ENCODE measurements around the gene GRIK1. TPM values are rescaled to one million over a fixed set of nuclear protein-coding genes. Genes with fewer than 3 reads are reported as not detected.

Gene GRIK1
- total RNA-seq, 2 donors from 2014 or later, result 0.11 TPM; not detected in 1

- DNase-seq, result no peak
- H3K27me3 ChIP-seq, result no peaks in the 10 kb centered on the region
- no peaks in the 10 kb centered on the region for H3K36me3 ChIP-seq
- no peak overlapping the region for H3K9ac ChIP-seq (ENCODE audit: low read depth in 2 of 2, low read length in 2 of 2)
- TF ChIP-seq CTCF (IDR thresholded peaks at IDR 0.05), result no peak
- no peaks in the 10 kb centered on the region for H3K9me3 ChIP-seq
- no peaks in the 10 kb centered on the region for H3K4me1 ChIP-seq
- H3K4me3 ChIP-seq, result no peak overlapping the region
- intact Hi-C loops (cut with DNase I), result no loop called here
- no peak overlapping the region for H3K27ac ChIP-seq
These were observed 338.7 kb downstream of the GRIK1 start for GRCh38 chr21:29601047-29601446.

DNA sequence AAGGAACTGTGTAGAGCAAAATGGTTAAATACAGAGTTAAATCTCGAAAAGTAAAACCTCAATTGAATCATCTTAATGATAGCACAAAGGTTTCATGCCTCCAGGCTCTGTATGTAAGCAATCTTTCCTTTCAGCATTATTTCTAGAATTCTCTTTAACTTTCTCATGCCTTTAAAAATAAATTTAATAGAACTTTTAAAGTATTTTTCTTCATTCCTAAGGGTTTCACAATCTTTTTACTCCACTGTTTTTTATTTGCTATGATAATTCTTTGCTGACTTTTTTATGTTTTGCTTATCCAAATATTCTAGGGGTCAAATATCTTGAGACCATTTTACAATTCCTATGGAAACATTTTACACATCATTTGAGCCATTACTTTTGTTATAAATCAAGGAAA, 353.1 kb downstream of the GRIK1 start:
- H3K27me3 ChIP-seq, result no peaks in the 10 kb centered on the region
- H3K36me3 ChIP-seq, result no peaks in the 10 kb centered on the region
- no peak overlapping the region for H3K4me3 ChIP-seq
- no peaks in the 10 kb centered on the region for H3K9me3 ChIP-seq
- no peak for DNase-seq
- H3K27ac ChIP-seq, result no peak overlapping the region
- no peak for TF ChIP-seq CTCF (IDR thresholded peaks at IDR 0.05)
- intact Hi-C loops (cut with DNase I), result no loop called here
- no peak overlapping the region for H3K9ac ChIP-seq (ENCODE audit: low read depth in 2 of 2, low read length in 2 of 2)
- H3K4me1 ChIP-seq, result no peaks in the 10 kb centered on the region

- H3K9ac ChIP-seq (ENCODE audit: low read depth in 2 of 2, low read length in 2 of 2), result no peak overlapping the region
- TF ChIP-seq CTCF (IDR thresholded peaks at IDR 0.05), result no peak
- DNase-seq, result no peak
- no peak overlapping the region for H3K27ac ChIP-seq
- no peaks in the 10 kb centered on the region for H3K36me3 ChIP-seq
- intact Hi-C loops (cut with DNase I), result no loop called here
- no peak overlapping the region for H3K4me3 ChIP-seq
- H3K9me3 ChIP-seq, result no peaks in the 10 kb centered on the region
- H3K27me3 ChIP-seq, result no peaks in the 10 kb centered on the region
- no peaks in the 10 kb centered on the region for H3K4me1 ChIP-seq
These were observed 354.3 kb downstream of the GRIK1 start for GRCh38 chr21:29585462-29585861.

GRCh38 chr21:29583424-29583924, 356.3 kb downstream of the GRIK1 start:
- DNase-seq, result no peak
- Histone ChIP-seq H3K4me3 (no peak overlapping the region), H3K36me3 (no peaks in the 10 kb centered on the region), H3K4me1 (no peaks in the 10 kb centered on the region), H3K9ac (ENCODE audit: low read depth in 2 of 2, low read length in 2 of 2) (no peak overlapping the region), H3K27me3 (no peaks in the 10 kb centered on the region), H3K9me3 (no peaks in the 10 kb centered on the region), H3K27ac (no peak overlapping the region)
- intact Hi-C loops (cut with DNase I), result no loop called here
- no peak for TF ChIP-seq CTCF (IDR thresholded peaks at IDR 0.05)

DNA sequence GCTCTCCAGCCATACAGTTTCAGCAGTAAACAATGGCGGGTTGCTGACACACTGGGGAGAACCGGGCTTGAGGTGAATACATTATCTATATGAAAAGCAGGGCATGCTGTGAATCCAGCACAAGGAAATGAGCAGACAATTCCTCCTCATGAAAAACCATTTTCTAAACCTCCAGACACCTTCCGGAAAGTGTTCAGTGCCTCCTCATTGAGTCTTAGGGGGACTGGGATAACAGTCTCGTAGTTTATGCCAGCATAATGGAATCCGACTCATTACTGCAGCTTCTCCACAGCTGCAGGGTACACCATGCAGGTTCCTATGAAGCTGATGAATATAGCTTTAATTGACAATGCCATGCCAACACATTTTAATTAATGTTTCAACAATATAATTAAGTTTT, 356.9 kb downstream of the GRIK1 start:
- Histone ChIP-seq H3K27me3 (no peaks in the 10 kb centered on the region), H3K4me1 (no peaks in the 10 kb centered on the region), H3K4me3 (no peak overlapping the region), H3K9me3 (no peaks in the 10 kb centered on the region), H3K9ac (ENCODE audit: low read depth in 2 of 2, low read length in 2 of 2) (no peak overlapping the region), H3K27ac (no peak overlapping the region), H3K36me3 (no peaks in the 10 kb centered on the region)
- no peak for TF ChIP-seq CTCF (IDR thresholded peaks at IDR 0.05)
- no peak for DNase-seq
- intact Hi-C loops (cut with DNase I), result no loop called here

DNA sequence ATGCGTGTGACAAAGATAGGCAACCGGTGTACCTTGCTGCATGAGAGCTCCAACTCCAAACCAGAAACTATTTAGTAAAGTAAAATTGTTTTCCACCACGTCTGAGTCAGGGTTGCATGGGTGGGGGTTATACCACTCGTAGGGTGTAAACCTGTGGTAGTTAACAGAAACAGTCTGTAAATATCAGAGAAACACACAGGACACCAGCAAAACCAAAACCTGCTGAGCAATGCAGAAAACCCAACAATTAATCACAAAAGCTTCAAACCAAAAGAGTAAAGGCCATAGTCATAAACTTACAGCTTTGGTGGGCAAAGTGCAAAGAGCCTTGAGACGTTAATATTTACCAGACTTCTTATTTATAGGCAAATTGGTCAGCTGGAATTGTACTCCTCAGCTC, 358.4 kb downstream of the GRIK1 start:
- no peaks in the 10 kb centered on the region for H3K27me3 ChIP-seq
- no peak for TF ChIP-seq CTCF (IDR thresholded peaks at IDR 0.05)
- intact Hi-C loops (cut with DNase I), result no loop called here
- no peak for DNase-seq
- H3K27ac ChIP-seq, result no peak overlapping the region
- H3K36me3 ChIP-seq, result no peaks in the 10 kb centered on the region
- no peak overlapping the region for H3K9ac ChIP-seq (ENCODE audit: low read depth in 2 of 2, low read length in 2 of 2)
- H3K4me3 ChIP-seq, result no peak overlapping the region
- H3K4me1 ChIP-seq, result no peaks in the 10 kb centered on the region
- H3K9me3 ChIP-seq, result no peaks in the 10 kb centered on the region

All from colonic mucosa (tissue), 4 donors.